GM19455 (cell line): ENCODE data around the gene PRDX5.

Experiments used
- ATAC-seq: cut with Tn5 transposase; IDR thresholded peaks from one replicate; pipeline ENCODE4 v1.9.1; 2021; ENCODE audit not compliant: unreplicated experiment

PRDX5 gene

GRCh38 chr11:64289002-64289564 lies 28.8 kb upstream of the PRDX5 start:
- no peak for ATAC-seq

DNA sequence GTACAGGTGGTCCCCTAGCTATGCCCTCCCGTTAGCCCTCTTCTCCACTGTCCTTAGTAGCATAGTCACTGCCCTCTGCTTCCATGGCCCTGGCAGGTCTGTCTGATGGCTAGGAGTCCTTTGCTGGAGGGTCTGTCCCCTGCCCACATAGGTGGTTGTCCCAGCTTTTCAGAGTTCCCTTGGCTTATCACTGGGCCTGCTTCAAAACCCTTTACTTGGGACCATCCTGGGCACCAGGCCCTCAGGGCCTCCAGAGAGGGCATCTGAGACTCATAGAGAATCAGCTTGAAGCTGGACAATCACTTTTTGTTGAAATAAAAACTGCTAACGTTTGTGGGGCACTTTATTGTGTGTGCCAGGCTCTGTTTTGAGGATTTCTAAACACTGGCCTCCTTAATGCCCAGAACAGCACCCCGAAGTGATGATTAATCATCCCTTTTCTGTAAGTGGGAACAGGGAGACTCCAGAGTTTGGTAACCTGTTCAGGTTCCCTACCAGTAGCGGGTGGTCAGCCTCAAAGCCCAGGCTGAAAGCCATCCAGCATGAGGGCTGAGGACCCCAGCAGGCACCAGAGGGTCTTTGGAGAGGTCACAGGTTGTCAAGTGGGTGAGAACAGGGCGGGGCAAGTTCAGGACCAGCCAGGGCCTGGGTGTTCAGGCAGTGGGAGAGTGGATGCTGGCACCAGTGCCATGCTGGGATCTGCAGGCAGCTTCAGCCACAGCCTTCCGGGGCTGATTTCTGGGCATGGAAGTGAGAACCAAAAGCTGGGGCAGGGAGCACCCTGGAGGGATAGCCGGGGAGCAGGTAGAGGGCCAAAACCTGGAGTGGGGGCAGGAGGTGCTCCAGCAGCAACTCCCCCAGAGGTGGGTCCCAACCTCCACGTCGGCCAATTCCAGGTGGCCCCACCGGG lies 27.3 kb upstream of the PRDX5 start:
- ATAC-seq = no peak

DNA sequence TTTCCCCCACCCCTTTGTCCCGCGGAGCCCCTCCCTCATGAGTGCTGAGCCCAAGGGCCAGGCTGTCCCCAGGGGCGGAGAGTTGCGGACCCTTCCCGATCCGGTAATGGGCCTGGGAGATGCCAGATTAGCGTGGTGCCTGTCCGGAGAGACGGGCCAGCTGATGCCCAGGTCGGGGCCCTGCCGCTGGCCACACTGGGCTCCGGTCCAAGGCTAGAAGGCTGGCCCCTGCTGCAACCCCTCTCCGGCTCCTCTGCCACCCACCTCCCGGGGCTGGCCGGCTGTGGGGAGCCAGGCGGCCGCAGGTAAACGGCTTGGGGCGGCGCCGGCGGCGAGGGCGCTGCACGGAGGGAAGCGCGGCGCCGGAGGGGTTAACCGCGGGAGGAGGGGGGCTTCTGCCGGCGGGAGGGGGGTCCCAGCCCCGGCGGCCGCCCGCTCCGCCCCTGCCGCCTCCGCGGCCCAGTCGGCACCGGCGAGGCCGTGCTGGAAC lies 26.6 kb upstream of the PRDX5 start, which contains the start of gene KCNK4:
TSS of gene KCNK4 (plus strand) at position 41 of the 490 bp plus-strand sequence. CDS start 1,717 bp downstream, outside the sequence.
- ATAC-seq = no peak

DNA sequence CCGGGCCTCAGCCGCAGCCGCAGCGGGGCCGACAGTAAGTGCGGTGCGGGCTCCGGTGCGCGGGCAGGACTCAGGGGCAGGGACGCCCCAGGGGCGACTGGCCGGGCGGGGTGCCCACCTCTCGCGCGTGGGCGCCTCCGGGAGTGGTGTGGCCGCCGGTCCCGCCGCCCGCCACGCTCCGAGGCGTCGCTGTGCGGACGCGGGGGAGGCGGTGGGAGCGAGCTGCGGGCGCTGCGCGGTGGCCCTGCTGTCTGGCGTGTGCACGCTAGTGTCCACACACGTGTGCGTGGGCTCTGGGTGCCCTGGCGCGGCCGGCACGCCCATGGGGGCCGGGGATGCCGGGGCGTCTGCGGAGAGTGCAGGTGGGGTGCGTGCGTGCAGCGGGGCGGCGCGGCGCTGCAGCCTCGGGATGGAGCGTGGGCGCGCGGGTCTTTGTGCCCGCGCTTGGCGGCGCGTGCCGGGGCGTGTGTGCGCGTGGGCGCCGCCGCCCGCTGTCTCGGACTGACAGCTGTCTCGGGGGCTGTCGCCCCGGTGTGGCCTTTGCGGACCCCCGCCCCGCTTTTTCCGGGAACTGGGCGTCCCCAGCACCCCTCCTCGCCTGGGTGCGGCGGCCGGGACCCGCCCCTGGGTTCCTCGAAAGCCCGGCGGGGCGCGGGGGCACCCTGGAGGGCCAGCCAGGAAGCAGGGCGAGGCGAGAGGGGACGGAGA lies 26.0 kb upstream of the PRDX5 start:
- no peak for ATAC-seq

DNA sequence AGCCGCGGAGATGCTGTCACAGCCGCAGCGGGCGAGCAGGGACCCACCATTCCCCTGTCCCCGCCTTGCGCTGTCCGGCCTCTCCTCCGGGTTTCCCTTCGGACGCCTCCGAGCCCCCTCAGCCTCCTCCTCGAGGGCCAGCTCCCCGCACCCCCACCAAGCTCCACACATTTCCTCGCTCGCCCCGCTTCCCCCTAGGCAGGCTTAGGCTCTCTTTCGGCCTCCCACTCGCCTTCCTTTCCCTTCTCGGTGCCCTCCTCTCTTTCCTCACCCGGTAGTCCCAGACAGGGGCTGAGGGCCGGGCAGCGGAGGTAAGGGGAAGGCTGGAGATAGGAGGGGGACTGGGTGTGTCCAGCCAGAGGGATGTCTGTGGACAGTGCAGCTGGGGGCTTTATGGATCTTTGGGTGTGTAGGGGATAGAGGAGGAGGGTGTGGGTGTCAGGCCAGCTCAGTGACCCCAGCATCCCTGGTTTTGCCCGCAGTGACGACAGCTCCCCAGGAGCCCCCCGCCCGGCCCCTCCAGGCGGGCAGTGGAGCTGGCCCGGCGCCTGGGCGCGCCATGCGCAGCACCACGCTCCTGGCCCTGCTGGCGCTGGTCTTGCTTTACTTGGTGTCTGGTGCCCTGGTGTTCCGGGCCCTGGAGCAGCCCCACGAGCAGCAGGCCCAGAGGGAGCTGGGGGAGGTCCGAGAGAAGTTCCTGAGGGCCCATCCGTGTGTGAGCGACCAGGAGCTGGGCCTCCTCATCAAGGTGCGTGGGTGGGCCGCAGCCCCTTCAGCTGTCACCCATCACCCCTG lies 25.3 kb upstream of the PRDX5 start:
- ATAC-seq = no peak

- no peak for ATAC-seq
Measured at GRCh38 chr11:64294774-64295173, 23.1 kb upstream of the PRDX5 start.

- no peak for ATAC-seq
Measured at GRCh38 chr11:64295760-64296159, 22.2 kb upstream of the PRDX5 start.

DNA sequence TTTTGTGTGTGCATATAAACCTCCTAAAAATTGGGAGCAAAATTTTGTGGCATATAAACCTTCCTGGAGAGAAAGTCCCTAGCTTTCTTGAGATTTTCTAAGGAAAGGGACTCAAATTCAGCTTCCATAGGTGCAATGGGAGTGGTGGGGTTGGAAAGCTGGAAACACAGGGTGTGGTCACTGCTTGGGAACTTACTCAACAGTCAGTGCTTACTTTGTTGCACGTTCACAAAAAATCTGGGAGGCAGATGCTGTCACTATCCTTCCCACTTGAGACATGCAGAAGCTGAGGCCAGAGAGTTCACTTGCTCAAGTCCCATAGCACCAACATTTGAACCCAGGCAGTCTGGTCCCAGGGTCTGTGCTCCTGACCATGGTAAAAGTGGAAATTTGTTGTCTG lies 21.7 kb upstream of the PRDX5 start:
- ATAC-seq = no peak

- no peak for ATAC-seq
Measured at GRCh38 chr11:64296830-64297698, 20.9 kb upstream of the PRDX5 start.

DNA sequence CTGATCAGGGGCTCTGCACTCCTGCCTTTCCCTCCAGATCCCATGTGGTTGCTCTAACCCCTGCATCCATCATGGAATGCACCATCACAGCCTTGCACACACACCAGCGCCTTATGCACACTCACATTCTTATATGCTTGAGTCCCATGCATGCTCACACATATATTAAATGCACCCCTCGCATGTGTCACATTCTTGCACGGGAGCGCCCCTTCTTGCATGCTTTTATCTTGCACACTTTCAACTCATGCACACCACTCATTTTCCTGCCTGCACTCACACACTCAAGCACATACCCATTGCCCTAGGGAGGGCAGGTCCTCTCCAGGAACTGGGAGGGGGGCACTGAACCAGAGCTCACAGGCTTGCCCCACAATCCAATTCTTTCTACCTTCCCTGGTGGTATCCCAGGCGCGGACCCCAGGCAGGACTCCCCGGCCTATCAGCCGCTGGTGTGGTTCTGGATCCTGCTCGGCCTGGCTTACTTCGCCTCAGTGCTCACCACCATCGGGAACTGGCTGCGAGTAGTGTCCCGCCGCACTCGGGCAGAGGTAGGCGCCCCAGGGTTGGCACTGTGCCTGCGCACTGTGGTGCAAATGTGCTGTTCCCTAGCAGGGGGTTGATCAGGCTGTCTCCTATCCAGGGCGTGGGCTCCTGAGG lies 20.1 kb upstream of the PRDX5 start:
- ATAC-seq = no peak

- ATAC-seq = no peak
Measured at GRCh38 chr11:64298966-64299846, 18.7 kb upstream of the PRDX5 start.

GRCh38 chr11:64299847-64300648 lies 17.9 kb upstream of the PRDX5 start, which contains the start of gene CATSPERZ:
TSS of gene CATSPERZ (plus strand) at chr11:64300358. CDS start at chr11:64300411, 53 bp downstream.
- no peak for ATAC-seq

GRCh38 chr11:64303109-64304031 lies 14.6 kb upstream of the PRDX5 start:
- ATAC-seq = no peak

DNA sequence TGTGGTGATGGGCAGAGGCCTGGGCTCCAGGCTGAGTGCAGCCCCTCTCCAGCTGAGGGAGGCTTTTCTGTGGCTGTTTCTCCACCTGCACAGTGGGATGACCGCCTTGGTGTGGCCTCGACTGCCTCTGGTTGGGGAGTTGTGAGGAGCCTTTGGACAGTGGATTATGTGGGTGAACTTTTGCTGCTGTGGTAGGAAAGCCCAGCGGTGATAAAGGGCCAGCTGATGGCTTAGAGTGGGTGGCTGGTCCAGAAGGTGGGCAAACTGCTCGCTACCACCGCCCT lies 13.9 kb upstream of the PRDX5 start:
- ATAC-seq = no peak

DNA sequence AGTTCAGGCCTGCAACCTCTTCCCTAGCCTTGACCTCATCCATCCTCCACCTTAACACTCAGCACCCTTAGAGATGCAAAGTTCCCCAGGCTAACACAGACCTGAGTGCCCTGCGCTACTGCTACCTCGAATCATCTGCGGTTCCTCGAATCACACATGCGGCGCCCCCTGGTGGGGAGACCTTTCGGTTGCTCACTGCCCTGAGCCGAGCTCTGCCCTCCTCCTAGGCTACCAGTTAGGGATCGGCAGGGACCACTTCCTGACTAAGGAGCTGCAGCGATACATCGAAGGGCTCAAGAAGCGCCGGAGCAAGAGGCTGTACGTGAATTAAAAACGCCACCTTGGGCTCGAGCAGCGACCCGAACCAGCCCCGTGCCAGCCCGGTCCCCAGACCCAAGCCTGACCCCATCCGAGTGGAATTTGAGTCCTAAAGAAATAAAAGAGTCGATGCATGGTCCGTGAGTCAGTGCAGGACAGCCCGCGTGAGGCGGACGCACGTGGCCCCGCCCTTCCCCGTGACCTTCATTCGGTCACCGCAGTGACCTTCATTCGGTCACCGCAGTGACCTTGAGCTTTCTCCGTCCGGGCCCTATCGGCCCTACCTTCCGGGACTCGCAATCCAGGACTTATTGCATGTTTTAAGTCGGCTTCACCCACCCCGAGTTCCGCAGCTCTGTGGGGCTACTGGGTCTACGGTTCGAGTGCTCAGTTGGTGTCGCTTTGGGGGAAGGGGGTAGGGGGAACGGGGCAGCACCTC lies 13.4 kb upstream of the PRDX5 start:
- ATAC-seq = peak; percentile 25
